T-cell (primary cell): ENCODE measurements around the gene ELAPOR1. TPM values are rescaled to one million over a fixed set of nuclear protein-coding genes. Genes with fewer than 3 reads are reported as not detected.

Experiments used
- ATAC-seq, 4 experiments: fragments of 200-7000 bp in 3 of 4; fragments of 150-1000 bp in 1 of 4; cut with Tn5 transposase; replicated peaks in 1 of 4; 1 replicate in 3 of 4; 2 replicates in 1 of 4; pipeline ENCODE4 v1.10.0; 2021; ENCODE audit warnings: moderate library complexity in 3 of 4, mild to moderate bottlenecking in 2 of 4, moderate number of reproducible peaks in 1 of 4
- CTCF ChIA-PET, 2 donors: fragments of 300-600 bp; sonication (Branson Sonifier 250); formaldehyde crosslinking; loops; one replicate each; lab custom pipeline; 2022; ENCODE audit warnings: antibody characterized with exemption in 2 of 2; lab: Charles Lee
- POLR2A ChIA-PET, 2 donors: fragments of 300-600 bp; sonication (Branson Sonifier 250); formaldehyde crosslinking; loops; one replicate each; lab custom pipeline; 2022; ENCODE audit warnings: antibody characterized with exemption in 2 of 2; lab: Charles Lee
- DNase-seq, 35 experiments: peaks; one replicate each; pipeline versions ENCODE4 v3.0.0 to v3.0.0-alpha.2; 2013 to 2023
- H3K27ac ChIP-seq: one replicate; pipeline ENCODE4 v1.5.1; 2013; ENCODE audit warnings: low read length
- H3K27me3 ChIP-seq, 2 experiments: replicated peaks in 1 of 2; 1 replicate in 1 of 2; 2 replicates in 1 of 2; pipeline versions ENCODE4 v1.6.1 to v1.7.0; 2013; ENCODE audit warnings: low read length in 1 of 2, mixed read lengths in 1 of 2; ENCODE audit not compliant: control insufficient read depth in 2 of 2, insufficient read depth in 2 of 2; ENCODE audit errors: extremely low read depth in 1 of 2
- H3K36me3 ChIP-seq, 2 donors: 1 replicate in 1 of 2; 2 replicates in 1 of 2; pipeline versions ENCODE4 v1.6.1 to v1.7.0; 2013; ENCODE audit warnings: low read length in 1 of 2; ENCODE audit not compliant: control insufficient read depth in 2 of 2, insufficient read depth in 1 of 2; ENCODE audit errors: extremely low read depth in 1 of 2
- H3K4me1 ChIP-seq, 2 experiments: 1 replicate in 1 of 2; 2 replicates in 1 of 2; pipeline versions ENCODE4 v1.6.1 to v1.7.0; 2013; ENCODE audit warnings: low read length in 2 of 2, mixed read lengths in 1 of 2; ENCODE audit not compliant: insufficient read depth in 2 of 2, control insufficient read depth in 1 of 2; ENCODE audit errors: extremely low read depth in 1 of 2
- H3K4me3 ChIP-seq, 2 donors: 1 replicate in 1 of 2; 2 replicates in 1 of 2; pipeline versions ENCODE4 v1.5.1 to v1.7.0; 2013; ENCODE audit warnings: mild to moderate bottlenecking in 2 of 2, low read length in 1 of 2, moderate library complexity in 1 of 2; ENCODE audit not compliant: control insufficient read depth in 1 of 2; ENCODE audit errors: extremely low read depth in 1 of 2
- H3K9me3 ChIP-seq: 2 replicates; pipeline ENCODE4 v1.7.0; 2013
- H3K27ac Mint-ChIP-seq, 2 donors: one replicate each; pipeline ENCODE4 v1.8.0; 2020 to 2021; ENCODE audit warnings: mild to moderate bottlenecking in 2 of 2, mixed read lengths in 2 of 2
- H3K27me3 Mint-ChIP-seq, 2 donors: one replicate each; pipeline ENCODE4 v1.8.0; 2021 to 2022; ENCODE audit warnings: mixed read lengths in 2 of 2
- H3K36me3 Mint-ChIP-seq: one replicate; pipeline ENCODE4 v1.8.0; 2021; ENCODE audit warnings: mixed read lengths
- H3K4me1 Mint-ChIP-seq, 3 donors: one replicate each; pipeline ENCODE4 v1.8.0; 2020 to 2022; ENCODE audit warnings: mixed read lengths in 3 of 3, mild to moderate bottlenecking in 1 of 3
- H3K4me3 Mint-ChIP-seq, 3 donors: one replicate each; pipeline ENCODE4 v1.8.0; 2020 to 2022; ENCODE audit warnings: mild to moderate bottlenecking in 3 of 3, mixed read lengths in 3 of 3, moderate library complexity in 3 of 3
- H3K9me3 Mint-ChIP-seq, 3 donors: one replicate each; pipeline ENCODE4 v1.8.0; 2020 to 2022; ENCODE audit warnings: mixed read lengths in 3 of 3
- WGBS: methylation state at CpG from one replicate; pipeline ENCODE4 v1.1.5; 2013; ENCODE audit warnings: missing lambda C conversion rate; ENCODE audit not compliant: insufficient coverage; 5-methylcytosine and 5-hydroxymethylcytosine counted together
- total RNA-seq, 35 experiments: library from RNA in 6 of 35; stranded (reverse) in 6 of 35; fragments of 120-200 nt in 1 of 35; gene quantifications; one replicate each; pipeline versions ENCODE4 v1.2.1 to v1.2.4 and lab custom pipeline; 2013 to 2026

The ELAPOR1 gene
- total RNA-seq, 5 donors from 2014 or later (not counting 1 experiment from before 2014, with no cell fraction given) = 8.1 to 21.4 (median 16.1) TPM

GRCh38 chr1:109148987-109149561 is 35.2 kb downstream of the ELAPOR1 start:
- Histone ChIP-seq H3K27ac (no peak overlapping the region), H3K36me3 (no peaks in the 10 kb centered on the region), H3K9me3 (no peaks in the 10 kb centered on the region), H3K4me3 (no peak overlapping the region), H3K4me1 (no peaks in the 10 kb centered on the region), H3K27me3 (no peaks in the 10 kb centered on the region)
- POLR2A ChIA-PET = no interaction called here
- Mint-ChIP-seq H3K36me3 (peaks cover 4% of the 10 kb centered on the region), H3K27me3 (no peaks in the 10 kb centered on the region), H3K4me1 (no peaks in the 10 kb centered on the region), H3K27ac (no peak overlapping the region), H3K4me3 (no peak overlapping the region), H3K9me3 (no peaks in the 10 kb centered on the region)
- WGBS = 85% methylated on average over 4 of the region's 10 CpGs
- DNase-seq (no peak), ATAC-seq (no peak)
- CTCF ChIA-PET = interaction anchor here in 1 of 2 donors (0.7 kb wide), 1 partner anchor 454 kb away, joined by 4 read pairs; no protein-coding TSS in a partner anchor

DNA sequence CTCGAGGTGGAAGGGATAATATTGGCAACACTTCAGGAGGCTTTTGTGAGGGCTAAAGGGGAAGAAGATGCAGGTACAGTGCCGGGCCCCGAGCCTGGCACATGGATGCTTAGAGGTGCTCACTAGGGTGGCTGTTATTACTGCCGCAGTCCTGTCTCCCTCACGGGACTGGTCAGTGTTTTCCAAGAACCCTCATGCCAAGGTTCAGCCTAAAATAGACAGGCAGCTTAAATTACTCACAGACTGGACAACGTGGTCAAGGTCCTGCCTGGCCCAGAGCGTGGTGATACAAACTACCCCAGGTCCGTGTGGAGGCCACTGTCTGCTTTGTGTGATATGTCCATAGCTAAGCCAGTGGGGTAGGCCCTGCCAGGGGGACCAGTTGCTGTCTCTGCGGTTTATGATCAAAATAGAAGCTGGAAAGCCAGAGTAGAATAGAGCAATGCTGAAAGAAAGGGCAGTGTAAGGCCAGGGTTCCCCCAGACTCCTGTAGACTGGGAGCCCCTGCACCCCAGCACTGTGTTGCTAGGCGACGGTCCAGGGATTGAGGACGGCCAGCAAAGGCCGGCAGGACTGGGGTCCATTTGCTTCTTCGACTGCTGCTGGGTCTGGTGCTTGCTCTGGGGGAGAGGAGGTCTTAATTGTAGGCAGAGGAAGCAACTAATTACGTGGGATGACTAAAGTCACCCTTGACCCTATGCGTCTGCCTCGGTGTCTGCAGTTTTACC is 36.1 kb downstream of the ELAPOR1 start:
- Histone ChIP-seq H3K9me3 (no peaks in the 10 kb centered on the region), H3K27me3 (no peaks in the 10 kb centered on the region), H3K4me1 (no peaks in the 10 kb centered on the region), H3K36me3 (no peaks in the 10 kb centered on the region), H3K27ac (no peak overlapping the region), H3K4me3 (no peak overlapping the region)
- Mint-ChIP-seq H3K27ac (no peak overlapping the region), H3K27me3 (no peaks in the 10 kb centered on the region), H3K9me3 (no peaks in the 10 kb centered on the region), H3K4me3 (no peak overlapping the region), H3K36me3 (peaks cover 4% of the 10 kb centered on the region), H3K4me1 (no peaks in the 10 kb centered on the region)
- WGBS = 68% methylated on average over 15 of the region's 17 CpGs
- ChIA-PET POLR2A (no interaction called here), CTCF (no interaction called here)
- DNase-seq = no peak
- ATAC-seq = no peak

DNA sequence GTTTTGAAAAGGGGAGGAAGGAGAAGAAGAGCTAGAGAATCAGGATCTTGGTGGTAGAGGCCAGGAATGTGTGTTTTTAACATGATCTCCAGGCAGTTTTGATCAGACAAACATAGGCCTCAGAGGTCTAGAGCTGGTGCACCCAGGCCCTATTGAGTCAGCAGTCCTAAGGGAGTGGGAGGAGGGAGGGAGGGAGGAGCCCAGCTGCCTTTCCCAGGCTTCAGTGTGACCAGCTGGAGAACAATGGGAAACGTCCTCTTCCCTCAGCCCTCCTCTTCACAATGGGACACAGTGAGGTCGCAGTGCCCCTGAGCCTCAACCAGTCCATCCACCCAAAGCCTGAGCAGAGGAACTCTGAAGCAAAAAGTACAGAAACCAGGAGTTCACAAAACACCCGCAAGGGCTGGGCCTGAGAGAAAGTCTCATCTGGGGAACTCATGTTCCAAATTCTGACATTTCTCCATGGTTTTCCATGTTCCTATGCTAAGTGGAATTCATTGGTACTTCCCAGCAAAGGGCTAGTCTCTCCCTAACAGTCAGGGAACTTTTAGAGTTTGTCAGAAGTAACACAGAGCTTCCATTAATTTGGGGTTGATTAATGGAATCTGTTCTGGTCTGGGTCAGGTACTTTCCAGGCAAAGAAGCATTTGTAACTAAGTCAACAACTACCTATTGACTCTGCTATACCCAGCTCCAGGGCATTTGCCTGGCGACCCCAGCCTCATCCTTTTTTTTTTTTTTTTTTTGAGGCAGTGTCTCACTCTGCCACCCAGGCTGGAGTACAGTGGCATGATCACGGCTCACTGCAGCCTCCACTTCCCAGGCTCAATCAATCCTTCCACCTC is 37.5 kb downstream of the ELAPOR1 start:
- Histone ChIP-seq H3K27ac (no peak overlapping the region), H3K36me3 (no peaks in the 10 kb centered on the region), H3K4me3 (no peak overlapping the region), H3K4me1 (no peaks in the 10 kb centered on the region), H3K9me3 (no peaks in the 10 kb centered on the region), H3K27me3 (no peaks in the 10 kb centered on the region)
- no peak overlapping the region for H3K4me3 Mint-ChIP-seq
- no peaks in the 10 kb centered on the region for H3K4me1 Mint-ChIP-seq
- H3K27me3 Mint-ChIP-seq = no peaks in the 10 kb centered on the region
- H3K27ac Mint-ChIP-seq = no peak overlapping the region
- POLR2A ChIA-PET = no interaction called here
- peaks cover 4% of the 10 kb centered on the region for H3K36me3 Mint-ChIP-seq
- CTCF ChIA-PET = interaction anchor here (0.7 kb wide), 2 partner anchors 9 to 1084 kb away, joined by 3 to 10 read pairs; no protein-coding TSS in a partner anchor
- 100% methylated on average over 3 of the region's 5 CpGs for WGBS
- DNase-seq = no peak
- no peaks in the 10 kb centered on the region for H3K9me3 Mint-ChIP-seq
- no peak for ATAC-seq

DNA sequence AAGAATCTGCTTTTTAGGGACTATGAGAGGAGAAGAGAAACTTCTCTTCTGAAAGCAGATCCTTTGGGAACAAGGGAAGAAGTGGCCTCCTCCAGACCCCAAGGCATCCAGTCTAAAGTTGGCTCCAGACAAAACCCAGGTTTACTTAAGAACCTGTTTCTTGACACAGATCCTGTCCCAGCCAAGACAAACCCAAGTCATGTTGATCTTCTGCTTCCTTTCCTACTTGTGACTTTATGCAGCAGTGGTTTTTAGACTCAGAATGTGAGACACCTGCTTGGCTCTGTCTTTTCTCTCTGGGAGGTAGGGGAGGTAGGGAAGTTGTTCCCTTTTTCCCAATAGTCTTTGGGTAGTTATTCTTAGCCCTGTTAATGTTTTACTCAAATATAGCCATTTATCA is 38.3 kb downstream of the ELAPOR1 start:
- no peak overlapping the region for H3K27ac ChIP-seq
- ATAC-seq = no peak
- H3K4me1 Mint-ChIP-seq = no peaks in the 10 kb centered on the region
- no peaks in the 10 kb centered on the region for H3K27me3 ChIP-seq
- H3K4me3 ChIP-seq = no peak overlapping the region
- H3K9me3 ChIP-seq = no peaks in the 10 kb centered on the region
- ChIA-PET CTCF (interaction anchor here (0.7 to 0.8 kb wide), 3 partner anchors 10 to 1085 kb away, joined by 3 to 10 read pairs (median 3); no protein-coding TSS in a partner anchor), POLR2A (interaction anchor here in 1 of 2 donors (0.7 kb wide), 1 partner anchor 276 kb away, joined by 6 read pairs; no protein-coding TSS in a partner anchor)
- no peaks in the 10 kb centered on the region for H3K9me3 Mint-ChIP-seq
- H3K27ac Mint-ChIP-seq = no peak overlapping the region
- no peaks in the 10 kb centered on the region for H3K4me1 ChIP-seq
- no peaks in the 10 kb centered on the region for H3K36me3 ChIP-seq
- H3K36me3 Mint-ChIP-seq = peaks cover 4% of the 10 kb centered on the region
- DNase-seq = no peak
- H3K4me3 Mint-ChIP-seq = no peak overlapping the region
- no peaks in the 10 kb centered on the region for H3K27me3 Mint-ChIP-seq

- Mint-ChIP-seq H3K9me3 (no peaks in the 10 kb centered on the region), H3K36me3 (peaks cover 4% of the 10 kb centered on the region), H3K27ac (no peak overlapping the region), H3K27me3 (no peaks in the 10 kb centered on the region), H3K4me3 (no peak overlapping the region), H3K4me1 (peaks cover 3 to 6% (median 6%) of the 10 kb centered on the region in 3 donors)
- no peaks in the 10 kb centered on the region for H3K9me3 ChIP-seq
- WGBS = 100% methylated on average over 2 of the region's 2 CpGs
- peaks cover 5% of the 10 kb centered on the region in 2 experiments for H3K4me1 ChIP-seq
- no peak for DNase-seq
- ATAC-seq = no peak
- POLR2A ChIA-PET = no interaction called here
- no peaks in the 10 kb centered on the region for H3K36me3 ChIP-seq
- CTCF ChIA-PET = no interaction called here
- H3K27me3 ChIP-seq = no peaks in the 10 kb centered on the region
- no peak overlapping the region for H3K4me3 ChIP-seq
- H3K27ac ChIP-seq = no peak overlapping the region
Observed at GRCh38 chr1:109156916-109157385, 43.0 kb downstream of the ELAPOR1 start.

GRCh38 chr1:109158433-109158832 is 44.5 kb downstream of the ELAPOR1 start:
- ATAC-seq (no peak), DNase-seq (no peak)
- CTCF ChIA-PET = no interaction called here
- POLR2A ChIA-PET = no interaction called here
- no peak overlapping the region for H3K4me3 Mint-ChIP-seq
- no peaks in the 10 kb centered on the region for H3K27me3 Mint-ChIP-seq
- peaks cover 5% of the 10 kb centered on the region for H3K36me3 Mint-ChIP-seq
- Histone ChIP-seq H3K27me3 (no peaks in the 10 kb centered on the region), H3K9me3 (no peaks in the 10 kb centered on the region), H3K4me3 (no peak overlapping the region), H3K4me1 (peaks cover 8 to 10% of the 10 kb centered on the region in 2 experiments), H3K27ac (no peak overlapping the region), H3K36me3 (no peaks in the 10 kb centered on the region)
- H3K9me3 Mint-ChIP-seq = no peaks in the 10 kb centered on the region
- WGBS = no CpG with 5 or more reads among the region's 7 CpGs
- H3K4me1 Mint-ChIP-seq = peaks cover 9 to 17% (median 16%) of the 10 kb centered on the region in 3 donors
- no peak overlapping the region for H3K27ac Mint-ChIP-seq
